ENCODE data around the gene LTBP1.

DNA sequence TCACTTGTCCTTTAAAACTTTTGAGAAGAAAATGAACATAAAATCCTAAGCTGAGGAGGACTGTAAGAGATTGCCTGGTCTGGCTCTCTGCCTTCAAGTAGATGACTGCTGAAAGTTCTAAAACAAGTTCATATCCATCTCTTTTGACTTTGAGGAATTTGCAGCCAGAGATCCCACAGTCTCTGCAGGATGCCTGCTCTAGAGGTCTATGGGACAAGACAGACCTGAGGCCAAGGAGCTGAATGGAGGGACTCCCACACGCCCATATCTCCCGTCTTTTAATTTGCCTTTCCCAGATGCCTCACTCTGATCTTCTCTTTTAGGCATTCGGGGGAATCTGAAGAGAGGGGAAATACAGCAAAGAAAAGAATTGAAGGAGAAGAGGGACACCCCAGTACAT lies 273.8 kb downstream of the LTBP1 start:
- TF ChIP-seq, protein P1, sequence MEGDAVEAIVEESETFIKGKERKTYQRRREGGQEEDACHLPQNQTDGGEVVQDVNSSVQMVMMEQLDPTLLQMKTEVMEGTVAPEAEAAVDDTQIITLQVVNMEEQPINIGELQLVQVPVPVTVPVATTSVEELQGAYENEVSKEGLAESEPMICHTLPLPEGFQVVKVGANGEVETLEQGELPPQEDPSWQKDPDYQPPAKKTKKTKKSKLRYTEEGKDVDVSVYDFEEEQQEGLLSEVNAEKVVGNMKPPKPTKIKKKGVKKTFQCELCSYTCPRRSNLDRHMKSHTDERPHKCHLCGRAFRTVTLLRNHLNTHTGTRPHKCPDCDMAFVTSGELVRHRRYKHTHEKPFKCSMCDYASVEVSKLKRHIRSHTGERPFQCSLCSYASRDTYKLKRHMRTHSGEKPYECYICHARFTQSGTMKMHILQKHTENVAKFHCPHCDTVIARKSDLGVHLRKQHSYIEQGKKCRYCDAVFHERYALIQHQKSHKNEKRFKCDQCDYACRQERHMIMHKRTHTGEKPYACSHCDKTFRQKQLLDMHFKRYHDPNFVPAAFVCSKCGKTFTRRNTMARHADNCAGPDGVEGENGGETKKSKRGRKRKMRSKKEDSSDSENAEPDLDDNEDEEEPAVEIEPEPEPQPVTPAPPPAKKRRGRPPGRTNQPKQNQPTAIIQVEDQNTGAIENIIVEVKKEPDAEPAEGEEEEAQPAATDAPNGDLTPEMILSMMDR (IDR thresholded peaks at IDR 0.05), result no peak
- no peak for TF ChIP-seq POLR2A (IDR thresholded peaks at IDR 0.05)
